GM12872 (cell line): ENCODE results near the gene MINDY4.

Source experiments
- TF ChIP-seq, protein P1 (sequence below): IDR thresholded peaks from 3 replicates; pipeline ENCODE4 v1.5.1; 2011; ENCODE audit warnings: low read depth, mild to moderate bottlenecking, low read length, moderate library complexity; ENCODE audit not compliant: insufficient read depth

The MINDY4 gene

DNA sequence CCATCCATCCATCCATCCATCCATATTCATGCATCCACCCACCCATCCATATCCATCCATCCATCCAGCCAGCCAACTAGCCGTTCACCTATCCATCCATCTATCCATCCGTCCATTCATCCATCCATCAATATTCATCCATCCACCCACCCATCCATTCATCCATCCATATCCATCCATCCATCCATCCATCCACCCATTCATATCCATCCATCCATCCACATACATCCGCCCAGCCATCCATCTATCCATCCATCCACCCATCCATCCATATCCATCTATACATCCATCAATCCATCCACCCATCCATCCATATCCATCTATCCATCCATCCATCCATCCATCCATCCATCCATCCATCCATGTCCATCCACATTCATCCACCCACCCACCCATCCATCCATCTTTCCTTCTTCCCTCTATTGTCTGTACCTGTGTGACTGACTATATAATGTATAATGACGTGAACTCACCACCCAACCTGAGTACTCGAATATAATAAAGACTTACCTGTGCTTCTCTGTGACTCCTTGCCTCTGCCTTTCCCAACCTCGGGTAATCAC is 16.8 kb upstream of the MINDY4 start:
- TF ChIP-seq, protein P1, sequence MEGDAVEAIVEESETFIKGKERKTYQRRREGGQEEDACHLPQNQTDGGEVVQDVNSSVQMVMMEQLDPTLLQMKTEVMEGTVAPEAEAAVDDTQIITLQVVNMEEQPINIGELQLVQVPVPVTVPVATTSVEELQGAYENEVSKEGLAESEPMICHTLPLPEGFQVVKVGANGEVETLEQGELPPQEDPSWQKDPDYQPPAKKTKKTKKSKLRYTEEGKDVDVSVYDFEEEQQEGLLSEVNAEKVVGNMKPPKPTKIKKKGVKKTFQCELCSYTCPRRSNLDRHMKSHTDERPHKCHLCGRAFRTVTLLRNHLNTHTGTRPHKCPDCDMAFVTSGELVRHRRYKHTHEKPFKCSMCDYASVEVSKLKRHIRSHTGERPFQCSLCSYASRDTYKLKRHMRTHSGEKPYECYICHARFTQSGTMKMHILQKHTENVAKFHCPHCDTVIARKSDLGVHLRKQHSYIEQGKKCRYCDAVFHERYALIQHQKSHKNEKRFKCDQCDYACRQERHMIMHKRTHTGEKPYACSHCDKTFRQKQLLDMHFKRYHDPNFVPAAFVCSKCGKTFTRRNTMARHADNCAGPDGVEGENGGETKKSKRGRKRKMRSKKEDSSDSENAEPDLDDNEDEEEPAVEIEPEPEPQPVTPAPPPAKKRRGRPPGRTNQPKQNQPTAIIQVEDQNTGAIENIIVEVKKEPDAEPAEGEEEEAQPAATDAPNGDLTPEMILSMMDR: no peak

DNA sequence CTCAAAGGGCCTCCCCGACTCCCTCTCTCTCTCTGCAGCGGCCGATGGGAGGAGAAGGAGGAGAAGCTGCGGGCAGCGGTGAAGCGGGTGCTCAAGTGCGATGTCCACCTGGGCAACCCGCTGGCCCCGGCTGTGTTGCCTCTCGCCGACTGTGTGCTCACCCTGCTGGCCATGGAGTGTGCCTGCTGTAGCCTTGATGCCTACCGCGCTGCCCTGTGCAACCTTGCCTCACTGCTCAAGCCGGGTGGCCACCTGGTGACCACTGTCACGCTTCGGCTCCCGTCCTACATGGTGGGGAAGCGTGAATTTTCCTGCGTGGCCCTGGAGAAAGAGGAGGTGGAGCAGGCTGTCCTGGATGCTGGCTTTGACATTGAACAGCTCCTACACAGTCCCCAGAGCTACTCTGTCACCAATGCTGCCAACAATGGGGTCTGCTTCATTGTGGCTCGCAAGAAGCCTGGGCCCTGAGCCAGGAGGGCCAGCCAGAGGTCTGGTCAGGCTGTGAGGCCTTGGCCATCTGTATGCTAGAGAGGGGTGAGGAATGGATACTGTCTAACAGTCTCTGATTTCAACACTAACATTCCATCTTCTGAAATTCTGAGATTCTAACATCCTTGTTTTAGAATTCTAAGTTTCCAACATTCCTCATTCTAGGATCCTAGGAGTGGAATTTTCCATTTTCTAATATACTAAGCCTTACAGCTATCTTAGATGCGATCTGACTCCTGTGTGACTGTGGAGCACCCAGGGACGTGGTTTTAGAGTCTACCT is 15.6 kb upstream of the MINDY4 start:
- TF ChIP-seq, protein P1: no peak

DNA sequence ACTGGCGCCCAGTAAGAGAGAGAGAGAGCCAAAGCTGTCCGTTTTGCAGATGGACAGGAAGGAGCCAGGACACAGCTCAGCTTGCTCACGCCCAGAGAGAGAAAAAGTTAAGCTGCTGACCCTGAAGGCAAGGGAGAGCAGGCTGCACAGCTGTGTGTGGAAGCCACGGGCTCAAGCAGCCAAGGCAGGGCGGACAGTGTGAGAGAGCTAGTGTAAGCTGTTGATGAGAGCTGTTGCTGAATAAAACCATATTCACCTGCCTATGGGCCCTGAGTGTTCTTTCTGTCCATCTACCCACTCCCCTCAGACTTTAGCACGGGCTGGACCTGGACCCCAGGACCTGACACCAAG is 13.9 kb upstream of the MINDY4 start:
- TF ChIP-seq, protein P1: no peak

DNA sequence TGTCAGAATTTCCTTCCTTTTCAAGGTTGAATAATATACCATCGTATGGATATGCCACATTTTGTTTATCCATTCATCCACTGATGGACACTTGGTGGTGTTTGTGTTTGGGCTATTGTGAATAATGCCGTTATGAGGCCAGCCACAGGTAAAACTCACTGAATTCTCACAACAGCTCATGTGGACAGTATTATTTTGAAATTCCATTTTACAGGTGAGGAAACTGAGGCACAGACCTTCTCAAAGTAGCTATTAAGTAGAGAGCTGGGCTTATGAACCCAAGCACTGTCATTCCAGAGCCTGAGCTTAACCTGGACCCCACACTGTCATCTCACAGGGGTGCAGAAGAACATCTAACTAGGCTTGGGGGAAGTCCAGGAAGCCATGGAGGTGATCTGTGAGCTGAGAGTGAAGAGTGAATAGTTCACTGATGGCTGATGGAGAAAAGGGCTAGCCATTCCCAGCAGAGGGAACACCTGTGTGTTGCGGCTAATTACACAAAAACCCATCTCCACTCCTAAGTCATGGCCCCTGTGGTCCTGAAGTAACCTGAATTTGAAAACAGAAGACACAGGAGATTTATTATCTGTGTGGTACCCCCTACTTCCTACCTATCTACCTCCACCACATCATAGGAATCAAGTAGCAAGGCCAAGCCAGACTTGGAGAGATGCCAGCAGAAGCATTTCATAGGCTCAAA is 10.6 kb upstream of the MINDY4 start:
- TF ChIP-seq, protein P1: no peak

DNA sequence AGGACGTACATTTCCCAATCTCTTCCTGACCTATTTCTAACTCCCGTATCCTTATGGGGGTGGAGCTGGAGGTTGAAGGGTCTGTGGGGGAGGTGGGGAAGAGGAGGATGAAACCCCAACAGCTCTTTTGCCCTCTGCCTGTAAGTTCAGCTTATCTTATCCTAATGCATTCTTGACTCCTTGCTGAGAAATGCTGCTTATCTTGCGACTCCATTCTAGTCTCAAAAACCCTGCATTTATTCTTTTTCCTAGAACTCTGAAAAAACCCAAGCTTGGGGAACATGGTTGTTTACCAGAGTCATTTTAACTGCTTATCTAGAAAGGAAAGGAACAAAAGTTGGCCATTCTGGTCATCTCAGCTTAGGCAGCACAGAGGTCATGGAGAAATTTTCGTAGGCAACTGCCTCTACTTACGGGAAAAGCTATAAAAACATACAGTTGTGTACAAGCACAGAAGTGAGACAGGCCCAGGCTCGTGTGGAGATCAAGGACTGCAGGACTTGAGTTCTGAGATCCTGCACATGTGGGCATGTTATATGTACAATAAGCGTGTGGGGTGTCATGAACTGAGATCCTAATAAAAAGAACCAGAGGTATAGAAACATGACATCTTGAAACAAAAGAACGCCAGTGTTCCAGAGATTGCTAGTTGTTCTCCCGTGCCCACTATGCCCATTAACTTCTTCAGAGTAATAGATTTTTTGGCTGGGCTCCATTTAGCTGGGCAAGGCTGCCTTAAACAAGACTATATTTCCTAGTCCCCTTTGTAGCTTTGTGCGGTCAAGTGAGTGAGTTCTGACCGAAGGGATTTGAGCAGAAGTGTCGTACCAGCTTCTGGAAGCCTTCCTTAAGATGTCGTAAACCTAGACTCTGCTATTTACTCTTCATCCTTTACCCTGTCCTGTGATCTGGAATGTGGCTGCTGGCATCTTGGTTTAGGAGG is 9.7 kb upstream of the MINDY4 start:
- TF ChIP-seq, protein P1: no peak

DNA sequence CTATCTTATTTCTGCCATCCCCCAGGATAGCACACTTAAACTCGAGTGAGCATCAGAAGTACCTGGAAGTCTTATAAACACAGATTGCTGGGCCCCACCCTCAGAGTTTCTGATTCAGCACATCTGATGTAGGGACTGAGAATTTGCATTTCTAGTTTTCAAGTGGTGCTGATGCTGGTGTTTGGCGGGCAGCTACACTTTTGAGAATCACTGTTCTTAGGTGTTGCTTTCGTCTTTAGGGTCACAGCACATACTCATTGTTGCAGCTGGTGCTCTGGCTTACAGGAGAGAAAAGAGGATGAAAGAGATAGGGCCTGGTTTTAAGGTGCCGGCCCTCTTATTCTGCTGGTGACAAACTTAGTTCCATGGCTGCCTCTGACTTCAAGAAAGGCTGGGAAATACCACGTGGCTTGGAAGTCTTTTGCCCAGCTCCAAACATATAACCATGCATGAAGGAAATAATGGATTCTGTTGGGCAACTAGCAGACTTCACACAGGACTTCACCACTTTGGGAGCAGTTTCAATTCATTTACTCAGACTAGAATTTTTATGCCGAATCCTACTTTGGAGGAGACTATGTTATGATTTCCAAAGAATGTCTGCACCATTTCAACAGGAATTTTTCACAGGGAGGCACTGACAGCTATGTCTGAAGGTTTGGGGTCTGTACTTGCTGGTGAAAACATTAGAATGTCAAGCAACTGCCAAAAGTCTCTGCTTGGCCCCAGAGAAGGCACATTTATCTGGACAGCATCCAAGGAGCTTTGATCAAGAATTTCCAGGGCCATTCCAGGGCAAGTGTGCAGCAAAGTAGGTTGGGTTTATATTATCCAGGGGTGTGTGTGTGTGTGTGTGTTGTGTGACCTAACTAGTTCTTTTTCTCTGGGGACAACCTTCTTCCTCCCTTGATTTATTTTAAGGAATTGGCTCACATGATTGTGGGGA is 6.9 kb upstream of the MINDY4 start:
- TF ChIP-seq, protein P1: no peak
